Myocyte (in vitro differentiated cells): Measurements from ENCODE around the gene PRPF40A. TPM values are rescaled to one million over a fixed set of nuclear protein-coding genes. Genes with fewer than 3 reads are reported as not detected.

Experiments used
- DNase-seq: peaks from one replicate; pipeline ENCODE4 v3.0.0-alpha.2; 2012; ENCODE audit warnings: low read depth
- total RNA-seq: library from RNA; depleted of rRNA; stranded (reverse); fragments of >200 nt; gene quantifications from 2 replicates; pipeline ENCODE4 v1.2.3, GENCODE V29; 2014

Gene PRPF40A
- total RNA-seq, 1 donor from 2014 or later: 104 TPM

DNA sequence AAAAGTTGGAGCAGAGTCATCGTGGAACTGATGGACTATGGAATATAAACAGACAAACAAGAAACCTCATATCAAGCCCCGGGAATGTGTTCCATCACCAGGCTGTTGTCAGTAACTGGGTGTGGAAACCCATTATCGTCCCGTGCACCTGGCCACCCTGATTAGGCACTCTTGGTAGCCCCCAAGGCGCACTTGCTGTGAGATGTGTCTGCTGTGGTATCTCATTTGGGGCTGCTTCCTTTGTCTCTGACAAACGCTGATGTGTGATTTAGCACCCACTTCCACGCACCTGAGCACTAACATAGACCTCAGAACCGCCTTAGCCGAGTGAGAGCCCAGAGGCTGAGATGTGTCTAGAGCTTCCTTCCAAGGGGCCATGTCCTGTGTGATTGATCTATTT, 96.3 kb downstream of the PRPF40A start:
- no peak for DNase-seq

DNA sequence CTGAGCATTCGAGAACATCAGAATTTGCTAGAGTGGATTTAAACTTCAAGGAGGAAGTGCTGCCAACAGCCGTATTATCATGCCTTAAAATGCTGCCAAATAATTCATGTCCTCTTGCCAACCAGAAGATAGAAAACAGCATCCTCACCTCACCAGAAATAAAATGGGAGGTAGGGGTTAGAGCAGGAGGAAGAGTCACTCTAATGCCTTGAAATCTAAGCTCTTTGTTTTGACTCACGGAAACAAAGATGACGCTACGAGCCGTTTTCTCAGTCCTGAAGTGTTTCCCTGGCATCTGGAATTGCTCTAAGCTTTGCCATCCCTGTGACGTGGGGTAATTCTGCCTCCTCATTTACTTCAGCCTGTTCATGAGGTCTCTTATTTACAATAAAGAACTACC, 97.1 kb downstream of the PRPF40A start:
- DNase-seq: no peak

DNA sequence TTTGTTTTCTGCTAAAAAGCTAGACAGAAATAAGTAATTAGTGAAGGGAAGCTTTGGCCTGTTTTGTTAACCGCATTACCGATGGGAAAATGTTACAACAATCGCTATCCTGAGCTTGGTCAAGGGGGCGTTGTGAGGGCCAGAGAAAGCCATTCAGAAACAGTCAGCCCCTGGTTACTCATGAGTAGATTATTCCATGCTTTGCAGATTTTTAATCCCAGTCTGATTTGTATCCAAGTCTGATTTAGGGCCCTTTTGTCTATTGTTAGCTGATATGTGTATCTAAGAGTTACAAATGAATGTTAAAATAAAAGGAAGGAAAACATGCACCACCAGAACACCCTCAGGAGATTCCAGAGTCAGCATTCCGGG, 99.1 kb downstream of the PRPF40A start:
- no peak for DNase-seq

DNA sequence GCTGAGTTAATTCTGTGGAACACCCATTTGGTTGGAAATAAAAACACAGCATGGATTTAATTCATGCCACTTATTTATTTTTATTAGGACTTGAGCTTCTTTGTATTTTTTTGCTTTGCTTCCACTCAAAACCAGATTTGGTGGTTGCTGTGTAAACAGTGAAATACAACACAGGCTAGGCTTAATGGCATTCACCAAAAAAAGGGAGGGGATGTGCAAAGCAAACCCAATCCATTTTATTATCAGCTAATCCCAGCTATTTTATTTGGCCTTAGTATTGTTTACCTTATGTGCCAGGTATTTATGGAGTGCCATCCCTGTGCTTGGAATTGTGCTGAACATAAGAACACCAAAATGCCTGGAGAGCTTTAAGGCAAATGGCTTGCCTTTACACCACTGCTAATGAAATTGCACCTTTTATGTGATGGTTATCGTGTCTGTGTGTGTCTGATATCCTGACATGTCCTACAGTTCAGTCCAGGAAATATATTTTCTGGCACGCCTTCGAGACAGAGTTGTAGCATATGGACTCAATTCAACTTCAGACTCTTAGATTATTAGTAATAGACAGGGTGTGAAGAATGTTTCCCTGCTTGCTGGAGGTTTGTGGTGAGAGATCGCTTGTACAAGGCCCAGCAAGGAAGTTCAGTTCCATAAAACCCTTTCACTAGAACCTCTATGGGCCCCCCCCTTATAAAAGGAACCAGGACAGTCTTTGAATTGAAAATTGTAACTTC, 99.6 kb downstream of the PRPF40A start:
- DNase-seq: no peak

DNA sequence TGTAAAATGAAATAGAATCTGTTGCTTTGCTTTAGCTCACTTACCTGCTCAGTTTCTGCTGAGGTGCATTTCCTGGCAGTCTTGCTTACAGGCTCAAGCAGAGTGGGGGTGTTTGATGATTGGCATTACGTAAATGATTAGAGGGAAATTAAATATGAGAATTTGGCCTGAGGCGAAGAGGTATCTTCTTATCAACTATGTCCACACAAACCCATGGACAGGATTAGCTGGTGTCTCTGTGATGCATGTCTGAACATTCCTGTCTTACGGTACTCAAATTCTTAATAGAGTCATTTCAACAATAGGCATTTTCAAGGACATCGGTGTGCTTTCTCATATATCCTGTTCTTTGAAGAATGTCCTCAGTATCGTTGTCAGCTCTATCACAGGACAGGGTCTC, 102.1 kb downstream of the PRPF40A start:
- no peak for DNase-seq

DNA sequence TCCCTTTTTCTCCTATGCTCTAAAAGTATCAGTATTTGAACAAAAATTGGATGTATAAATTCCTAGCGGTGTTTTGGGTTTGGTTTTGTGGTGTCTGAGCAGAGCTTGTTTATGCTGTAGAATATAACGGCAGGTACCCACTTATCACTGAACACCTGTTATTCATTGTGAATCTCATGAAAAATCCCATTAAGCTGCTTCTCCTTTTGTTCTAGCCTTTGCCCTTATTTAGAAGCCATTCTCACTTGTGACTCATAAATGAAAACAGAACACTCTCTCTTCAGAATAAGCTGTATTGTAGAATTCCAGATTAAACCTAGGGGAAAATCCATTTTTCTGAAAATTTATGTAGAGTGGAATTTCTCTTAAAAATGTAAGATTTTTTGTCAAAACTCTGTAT, 104.0 kb downstream of the PRPF40A start:
- DNase-seq: no peak

DNA sequence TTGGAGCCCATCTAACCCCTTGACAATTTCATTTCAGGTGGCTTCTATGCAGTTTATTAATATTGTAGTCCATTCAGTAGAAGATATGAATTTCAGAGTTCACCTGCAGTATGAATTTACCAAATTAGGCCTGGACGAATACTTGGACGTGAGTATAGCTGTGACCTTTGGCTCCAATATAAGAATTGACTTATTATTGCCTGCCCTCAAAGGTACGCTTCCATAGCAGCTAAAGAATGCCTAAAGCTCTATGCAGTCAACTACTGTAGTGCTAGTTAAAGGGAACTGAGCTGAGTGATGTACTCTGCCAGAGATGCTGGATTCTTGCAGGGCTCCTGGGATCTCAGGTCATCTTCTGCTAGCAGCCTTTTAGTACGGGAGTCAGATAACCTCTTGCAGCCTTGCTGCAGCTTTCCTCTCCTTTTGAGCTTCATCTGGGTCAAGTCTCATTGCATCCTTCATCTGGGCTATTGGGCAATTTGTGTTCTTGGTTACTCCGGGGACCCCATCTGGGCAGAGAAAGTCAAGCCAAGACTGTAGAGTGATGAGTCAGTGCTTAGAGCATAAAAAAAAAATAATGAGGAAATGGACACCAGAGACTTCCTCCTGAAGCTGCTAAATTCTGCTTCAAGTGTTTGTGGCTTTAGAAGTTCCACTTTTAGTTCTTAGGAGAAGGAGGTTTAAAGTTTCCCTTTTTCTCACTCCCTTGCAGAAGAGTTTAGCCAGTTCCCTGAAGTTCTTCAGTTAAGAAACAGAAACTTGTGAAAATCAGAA, 105.6 kb downstream of the PRPF40A start:
- DNase-seq: peak; percentile 74

DNA sequence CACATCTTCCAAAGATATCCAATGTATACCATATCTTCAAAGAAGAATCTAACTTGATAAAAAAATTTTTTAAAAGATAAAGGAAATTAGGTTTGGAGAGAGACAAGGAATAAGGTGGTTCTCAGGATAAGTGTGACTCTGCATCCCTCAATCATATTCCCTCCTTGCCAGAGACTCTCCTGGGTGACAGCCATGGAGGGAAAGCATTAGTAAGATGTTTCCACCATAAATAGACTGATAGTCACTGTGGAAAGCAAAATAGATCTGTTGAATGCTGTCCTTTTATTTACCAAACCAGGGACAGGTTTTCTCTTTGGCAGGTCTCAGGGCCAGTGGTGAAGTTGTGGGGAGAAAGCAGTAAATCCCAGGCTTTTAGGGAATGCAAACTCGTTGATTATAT, 107.6 kb downstream of the PRPF40A start:
- no peak for DNase-seq

DNA sequence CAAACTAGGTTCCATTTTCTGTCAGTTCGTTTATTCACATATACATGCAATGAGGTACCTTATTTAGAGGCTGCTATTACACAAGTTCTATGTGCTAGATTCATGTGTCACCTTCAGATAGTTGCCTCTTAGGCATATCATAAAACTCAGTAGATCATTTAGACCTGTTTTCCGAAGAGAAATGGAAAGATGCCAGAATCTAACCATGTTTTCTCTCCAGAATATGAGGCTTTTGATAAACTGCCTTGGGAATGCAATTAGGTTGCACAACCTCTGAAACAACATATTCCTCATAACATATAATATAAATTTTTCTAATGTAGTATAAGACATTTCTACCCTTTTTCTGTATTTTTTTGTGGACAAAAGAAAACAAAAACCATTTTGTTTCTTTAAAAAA, 108.1 kb downstream of the PRPF40A start:
- DNase-seq: no peak

DNA sequence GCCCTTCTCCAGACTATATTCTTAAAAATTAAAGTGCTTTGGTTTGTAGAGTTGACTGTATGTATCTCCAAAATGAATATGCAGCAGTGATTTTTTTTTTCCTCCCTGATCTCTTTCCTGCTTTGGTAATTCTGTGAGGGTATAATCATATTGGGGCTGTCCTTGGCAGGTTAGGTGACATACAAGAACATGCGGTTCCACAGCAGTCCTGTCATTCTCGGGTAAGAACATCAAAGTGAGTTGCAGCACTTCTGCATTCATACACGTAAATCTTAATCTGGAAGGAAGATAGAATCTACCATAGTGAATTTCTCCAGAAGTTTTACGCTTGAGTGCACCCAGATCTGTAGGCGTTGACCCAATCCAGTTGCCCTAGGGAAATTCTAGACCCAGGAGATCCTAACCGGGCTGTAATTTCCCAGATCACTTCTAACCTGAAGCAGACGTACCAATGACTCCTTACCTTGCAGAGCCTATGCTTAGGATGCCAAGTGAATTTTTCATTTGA, 109.4 kb downstream of the PRPF40A start:
- no peak for DNase-seq

DNA sequence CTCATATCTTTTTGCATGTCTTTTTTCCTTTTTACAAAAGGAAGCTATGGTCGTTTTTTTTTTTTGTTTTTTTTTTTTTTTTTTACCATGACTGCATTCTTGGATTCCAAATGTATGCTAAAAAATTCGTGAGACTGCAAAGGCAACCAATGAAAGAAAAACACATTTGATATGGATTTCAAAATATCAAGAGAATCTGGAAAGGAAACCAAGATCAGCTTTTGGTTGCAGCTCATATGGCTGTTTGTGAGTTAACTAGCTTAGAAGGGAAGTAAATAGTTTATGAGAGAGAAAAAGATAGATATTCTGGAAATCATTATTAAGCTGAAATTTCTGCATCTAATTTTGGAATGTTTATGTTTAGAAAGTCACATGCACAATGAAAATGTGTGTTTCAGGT, 110.3 kb downstream of the PRPF40A start:
- no peak for DNase-seq

DNA sequence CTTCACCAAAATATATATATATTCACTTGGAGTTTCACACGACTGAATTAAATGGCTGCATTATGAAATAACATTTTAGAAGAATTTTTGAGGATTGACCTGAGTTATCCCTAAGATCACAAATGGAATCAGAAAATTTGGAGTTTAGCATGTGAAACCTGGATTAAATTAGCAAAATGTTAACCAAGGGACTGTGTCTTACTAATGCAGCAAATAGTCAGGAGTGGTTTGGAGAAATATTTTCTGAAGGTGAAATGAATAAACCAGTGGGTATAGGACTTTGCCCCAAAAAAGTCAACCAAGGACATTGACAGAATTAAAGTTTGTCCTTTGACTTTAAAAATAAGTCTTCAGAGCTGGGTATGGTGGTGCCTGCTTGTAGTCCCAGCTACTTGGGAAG, 111.2 kb downstream of the PRPF40A start:
- no peak for DNase-seq

DNA sequence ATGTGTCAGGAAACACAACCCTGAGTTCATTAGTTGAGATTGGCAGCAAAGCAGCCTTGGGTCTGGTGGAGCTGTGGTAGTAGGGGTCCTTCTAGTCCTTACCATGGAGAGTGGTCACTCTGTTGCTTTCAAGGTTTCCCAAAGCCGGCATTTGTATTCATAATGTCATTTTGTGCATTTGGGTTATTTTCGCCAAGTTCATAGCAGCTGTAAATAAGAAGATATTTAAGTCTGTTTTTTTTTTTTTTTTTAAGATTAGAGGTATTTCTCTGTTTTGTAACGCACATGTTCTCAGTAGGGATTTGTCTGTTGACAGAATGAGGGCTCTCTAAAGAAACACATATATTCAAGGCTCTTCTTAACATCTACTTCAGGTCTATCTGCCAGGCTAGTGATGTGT, 114.1 kb downstream of the PRPF40A start:
- DNase-seq: no peak

DNA sequence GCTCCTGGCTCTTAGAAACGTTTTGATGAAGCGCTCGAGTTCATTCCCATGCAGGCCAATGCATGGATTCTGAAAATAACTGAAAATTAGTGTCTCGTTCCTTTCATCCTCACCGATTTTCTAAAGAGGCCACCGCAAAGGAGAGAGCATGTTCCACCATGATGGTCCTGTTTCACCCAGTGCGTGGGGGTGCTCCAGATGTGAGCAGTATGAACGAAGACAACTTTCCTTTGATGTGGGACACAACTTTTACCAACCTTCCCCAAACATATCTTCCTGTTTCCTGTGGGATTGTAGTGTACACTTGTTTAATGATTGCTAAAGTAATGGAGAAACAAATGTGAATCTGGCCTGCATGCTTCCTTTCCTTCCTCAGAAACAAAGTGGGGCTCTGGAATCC, 114.5 kb downstream of the PRPF40A start:
- DNase-seq: no peak

Other genes starting within 250 kb of the PRPF40A start
- 19.7 and 23.6 TPM in 2 replicates for gene ARL6IP6, start 1.2 kb upstream of the PRPF40A start, total RNA-seq